ENCODE results near the gene NR3C2. TPM values are rescaled to one million over a fixed set of nuclear protein-coding genes. Genes with fewer than 3 reads are reported as not detected.

The NR3C2 gene
- total RNA-seq, 1 experiment from 2014 or later = 0.96 TPM

DNA sequence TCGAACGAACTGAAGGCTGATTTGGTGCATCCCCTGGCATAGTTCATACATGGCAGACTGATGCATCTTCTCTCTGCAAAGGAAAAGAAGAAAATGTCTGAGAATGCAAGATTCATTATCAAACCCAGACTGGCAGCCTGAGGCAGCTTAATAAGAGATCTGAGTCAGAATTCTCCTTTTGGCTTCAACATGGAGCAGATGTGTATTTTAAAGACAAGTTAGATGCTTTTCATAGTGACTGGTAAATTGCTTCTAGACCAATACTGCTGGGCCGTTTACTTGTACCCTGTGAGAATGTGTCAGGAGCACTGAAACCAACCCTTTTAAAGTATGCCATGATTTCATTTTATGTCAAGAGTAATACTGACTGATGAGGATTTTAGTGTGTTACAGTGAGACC lies 322.0 kb downstream of the NR3C2 start:
- Histone ChIP-seq H3K4me1 (replicated peaks; ENCODE audit: insufficient read depth) (no peaks in the 10 kb centered on the region), H4K20me1 (ENCODE audit: insufficient read depth) (no peaks in the 10 kb centered on the region), H3K27me3 (ENCODE audit: insufficient read depth, low read depth) (no peaks in the 10 kb centered on the region), H3K79me2 (ENCODE audit: low read depth) (no peaks in the 10 kb centered on the region), H3K4me2 (no peak overlapping the region), H3K36me3 (ENCODE audit: low read depth) (no peaks in the 10 kb centered on the region), H2AFZ (no peak overlapping the region), H3K9me2 (ENCODE audit: insufficient read depth) (no peaks in the 10 kb centered on the region), H3F3A (ENCODE audit: insufficient read depth, low read depth) (no peaks in the 10 kb centered on the region), H3K27ac (no peak overlapping the region), H3K4me3 (no peak overlapping the region), H3K9me3 (ENCODE audit: insufficient read depth, low read depth) (0 out of 2 replicates have a peak, but pooled peaks cover 4% of the 10 kb centered on the region)
- ChIA-PET CTCF (no interaction called here), POLR2A (ENCODE audit: unreplicated experiment) (no interaction called here)
- intact Hi-C loops (cut with micrococcal nuclease; ENCODE audit: unreplicated experiment) = no loop called here
- TF ChIP-seq EZH2 (IDR thresholded peaks at IDR 0.05; ENCODE audit: low read depth) (no peak), CTCF (conservative IDR thresholded peaks at IDR 0.05) (no peak)
- BruUV-seq (replicated peaks) = no TSS peak
- no peak for DNase-seq

DNA sequence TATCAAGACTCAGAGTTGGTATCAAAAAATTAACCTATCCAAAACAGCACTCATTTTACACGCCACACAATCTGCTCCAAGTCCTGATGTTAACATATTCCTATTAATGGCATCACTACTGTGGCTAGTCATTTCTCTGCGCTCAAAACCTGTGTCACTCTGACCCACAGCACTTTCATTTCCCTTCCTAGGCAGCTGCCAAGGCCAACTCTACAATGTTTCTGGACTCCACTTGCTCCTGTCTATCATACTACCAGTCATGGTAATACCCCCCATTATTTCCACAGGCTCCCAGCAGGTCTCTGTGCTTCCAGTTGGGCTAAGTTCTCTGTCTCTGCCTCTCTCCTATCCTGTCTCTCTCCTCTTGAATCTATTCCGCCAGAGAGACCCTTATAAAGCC lies 323.6 kb downstream of the NR3C2 start:
- no peaks in the 10 kb centered on the region for H3F3A ChIP-seq (ENCODE audit: insufficient read depth, low read depth)
- intact Hi-C loops (cut with micrococcal nuclease; ENCODE audit: unreplicated experiment) = no loop called here
- no peak for DNase-seq
- no peaks in the 10 kb centered on the region for H3K9me3 ChIP-seq (ENCODE audit: insufficient read depth, low read depth)
- H4K20me1 ChIP-seq (ENCODE audit: insufficient read depth) = no peaks in the 10 kb centered on the region
- CTCF ChIA-PET = no interaction called here
- H3K4me2 ChIP-seq = no peak overlapping the region
- H3K36me3 ChIP-seq (ENCODE audit: low read depth) = no peaks in the 10 kb centered on the region
- no peak overlapping the region for H3K4me3 ChIP-seq
- H3K9me2 ChIP-seq (ENCODE audit: insufficient read depth) = no peaks in the 10 kb centered on the region
- BruUV-seq (replicated peaks) = no TSS peak
- no peaks in the 10 kb centered on the region for H3K27me3 ChIP-seq (ENCODE audit: insufficient read depth, low read depth)
- no peak for TF ChIP-seq CTCF (conservative IDR thresholded peaks at IDR 0.05)
- no peak overlapping the region for H2AFZ ChIP-seq
- H3K27ac ChIP-seq = no peak overlapping the region
- H3K79me2 ChIP-seq (ENCODE audit: low read depth) = no peaks in the 10 kb centered on the region
- H3K4me1 ChIP-seq (replicated peaks; ENCODE audit: insufficient read depth) = no peaks in the 10 kb centered on the region
- POLR2A ChIA-PET (ENCODE audit: unreplicated experiment) = no interaction called here

DNA sequence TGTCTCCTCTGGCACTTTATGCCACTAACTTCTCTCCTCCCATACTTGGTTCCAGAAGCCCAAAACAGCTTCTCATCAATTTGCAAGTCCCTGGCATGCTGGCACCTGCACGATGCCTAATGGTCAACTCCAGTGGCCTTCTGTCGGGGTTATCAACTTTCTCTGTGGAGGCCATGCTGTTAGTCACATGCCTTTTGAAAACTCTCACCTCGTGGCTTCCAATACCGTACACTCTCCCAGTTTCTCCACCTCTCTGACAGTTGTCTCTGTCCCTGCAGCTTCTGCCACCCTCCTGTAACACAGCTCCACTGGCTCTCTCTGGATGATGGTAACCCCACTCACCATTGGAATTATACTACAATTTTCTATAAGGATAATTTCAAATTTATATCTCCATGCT lies 324.0 kb downstream of the NR3C2 start:
- Histone ChIP-seq H3K4me3 (no peak overlapping the region), H2AFZ (no peak overlapping the region), H3K27me3 (ENCODE audit: insufficient read depth, low read depth) (no peaks in the 10 kb centered on the region), H3K36me3 (ENCODE audit: low read depth) (no peaks in the 10 kb centered on the region), H3K4me2 (no peak overlapping the region), H3K9me3 (ENCODE audit: insufficient read depth, low read depth) (no peaks in the 10 kb centered on the region), H4K20me1 (ENCODE audit: insufficient read depth) (no peaks in the 10 kb centered on the region), H3K27ac (no peak overlapping the region), H3F3A (ENCODE audit: insufficient read depth, low read depth) (no peaks in the 10 kb centered on the region), H3K9me2 (ENCODE audit: insufficient read depth) (no peaks in the 10 kb centered on the region), H3K79me2 (ENCODE audit: low read depth) (no peaks in the 10 kb centered on the region), H3K4me1 (replicated peaks; ENCODE audit: insufficient read depth) (no peaks in the 10 kb centered on the region)
- ChIA-PET CTCF (no interaction called here), POLR2A (ENCODE audit: unreplicated experiment) (no interaction called here)
- DNase-seq = no peak
- intact Hi-C loops (cut with micrococcal nuclease; ENCODE audit: unreplicated experiment) = no loop called here
- BruUV-seq (replicated peaks) = no TSS peak
- TF ChIP-seq EZH2 (IDR thresholded peaks at IDR 0.05; ENCODE audit: low read depth) (no peak), CTCF (conservative IDR thresholded peaks at IDR 0.05) (no peak)

Data from PC-9 (cell line).